Loucy (cell line): Measurements from ENCODE around the gene PPP1CB.

Source experiments
- EZH2phosphoT487 ChIP-seq: fragments of 200-600 bp; IDR thresholded peaks from 2 replicates; pipeline ENCODE4 v1.6.1; 2018; ENCODE audit warnings: antibody characterized with exemption, mild to moderate bottlenecking, moderate library complexity, borderline replicate concordance
- TF ChIP-seq, protein P1 (sequence below): fragments of 200-600 bp; sonication (generic); conservative IDR thresholded peaks from 2 replicates; pipeline ENCODE4 v1.5.1; 2014; ENCODE audit warnings: mild to moderate bottlenecking, antibody characterized with exemption, low read length

DNA sequence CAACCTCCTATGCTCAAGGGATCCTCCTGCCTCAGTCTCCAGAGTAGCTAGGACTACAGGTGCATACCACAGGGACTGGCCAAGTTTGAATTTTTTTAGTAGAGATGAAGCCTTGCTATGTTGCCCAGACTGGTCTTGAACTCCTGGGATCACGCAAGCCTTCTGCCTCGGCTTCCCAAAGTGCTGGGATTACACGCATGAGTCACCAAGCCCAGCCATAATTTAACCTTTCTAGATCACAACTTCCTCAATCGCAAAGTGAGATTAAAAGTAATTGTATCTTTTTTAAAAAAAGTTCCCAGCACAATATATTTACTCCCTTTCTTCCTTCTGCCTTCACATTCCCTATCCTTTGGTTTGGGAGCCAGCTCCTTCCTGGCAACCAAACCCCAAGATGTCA, 5.8 kb upstream of the PPP1CB start:
- TF ChIP-seq, protein P1, sequence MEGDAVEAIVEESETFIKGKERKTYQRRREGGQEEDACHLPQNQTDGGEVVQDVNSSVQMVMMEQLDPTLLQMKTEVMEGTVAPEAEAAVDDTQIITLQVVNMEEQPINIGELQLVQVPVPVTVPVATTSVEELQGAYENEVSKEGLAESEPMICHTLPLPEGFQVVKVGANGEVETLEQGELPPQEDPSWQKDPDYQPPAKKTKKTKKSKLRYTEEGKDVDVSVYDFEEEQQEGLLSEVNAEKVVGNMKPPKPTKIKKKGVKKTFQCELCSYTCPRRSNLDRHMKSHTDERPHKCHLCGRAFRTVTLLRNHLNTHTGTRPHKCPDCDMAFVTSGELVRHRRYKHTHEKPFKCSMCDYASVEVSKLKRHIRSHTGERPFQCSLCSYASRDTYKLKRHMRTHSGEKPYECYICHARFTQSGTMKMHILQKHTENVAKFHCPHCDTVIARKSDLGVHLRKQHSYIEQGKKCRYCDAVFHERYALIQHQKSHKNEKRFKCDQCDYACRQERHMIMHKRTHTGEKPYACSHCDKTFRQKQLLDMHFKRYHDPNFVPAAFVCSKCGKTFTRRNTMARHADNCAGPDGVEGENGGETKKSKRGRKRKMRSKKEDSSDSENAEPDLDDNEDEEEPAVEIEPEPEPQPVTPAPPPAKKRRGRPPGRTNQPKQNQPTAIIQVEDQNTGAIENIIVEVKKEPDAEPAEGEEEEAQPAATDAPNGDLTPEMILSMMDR, result no peak
- TF ChIP-seq EZH2phosphoT487, result no peak
